Stimulated activated CD4-positive, alpha-beta T cell treated with anti-CD3 and anti-CD28 coated beads, Interleukin-12 subunit alpha, Interleukin-12 subunit beta, amount 100 ng/mL, for 24 hours (primary cell): ENCODE results near the gene COL6A3.

Experiments
- DNase-seq, 2 experiments: peaks; one replicate each; pipeline ENCODE4 v3.0.0-alpha.2; 2020; ENCODE audit warnings: low read depth in 2 of 2

COL6A3 gene

GRCh38 chr2:237413777-237414661, at the start of gene COL6A3:
Gene COL6A3, minus strand, starts transcription at chr2:237414164. Its CDS starts 17,347 bp downstream, at chr2:237396817.
- no peak for DNase-seq

- no peak for DNase-seq
These were observed 45.8 kb upstream of the COL6A3 start for GRCh38 chr2:237459741-237460174.

- no peak for DNase-seq
These were observed 45.3 kb upstream of the COL6A3 start for GRCh38 chr2:237459226-237459625.

- no peak for DNase-seq
These were observed 44.6 kb upstream of the COL6A3 start for GRCh38 chr2:237458519-237458918.

- DNase-seq: no peak
These were observed 43.5 kb upstream of the COL6A3 start for GRCh38 chr2:237457388-237457941.

GRCh38 chr2:237456200-237456843, 42.4 kb upstream of the COL6A3 start:
- DNase-seq: no peak

GRCh38 chr2:237455764-237456163, 41.8 kb upstream of the COL6A3 start:
- no peak for DNase-seq

- no peak for DNase-seq
These were observed 39.7 kb upstream of the COL6A3 start for GRCh38 chr2:237453671-237454070.

- no peak for DNase-seq
These were observed 38.9 kb upstream of the COL6A3 start for GRCh38 chr2:237452861-237453260.

GRCh38 chr2:237451643-237452469, 37.9 kb upstream of the COL6A3 start:
- DNase-seq: no peak

- no peak for DNase-seq
These were observed 36.6 kb upstream of the COL6A3 start for GRCh38 chr2:237450583-237450982.

GRCh38 chr2:237450108-237450507, 36.1 kb upstream of the COL6A3 start:
- DNase-seq: no peak

- no peak for DNase-seq
These were observed 35.4 kb upstream of the COL6A3 start for GRCh38 chr2:237449193-237449881.

GRCh38 chr2:237448626-237449025, 34.7 kb upstream of the COL6A3 start:
- no peak for DNase-seq

- DNase-seq: no peak
These were observed 34.2 kb upstream of the COL6A3 start for GRCh38 chr2:237448171-237448570.

- DNase-seq: no peak
These were observed 33.5 kb upstream of the COL6A3 start for GRCh38 chr2:237447496-237447895.

- no peak for DNase-seq
These were observed 32.3 kb upstream of the COL6A3 start for GRCh38 chr2:237446338-237446665.

GRCh38 chr2:237445611-237446337, 31.8 kb upstream of the COL6A3 start:
- no peak for DNase-seq

- DNase-seq: no peak
These were observed 30.1 kb upstream of the COL6A3 start for GRCh38 chr2:237444071-237444470.

- DNase-seq: no peak
These were observed 27.8 kb upstream of the COL6A3 start for GRCh38 chr2:237441605-237442274.
